ENCODE data around the gene MUC5B.

The MUC5B gene

GRCh38 chr11:1177771-1178090, 45.1 kb upstream of the MUC5B start:
- no peak overlapping the region for H3K4me3 ChIP-seq (ENCODE audit: control insufficient read depth, low read depth, low read length)
- no peak for DNase-seq (ENCODE audit: low read depth)
- no peak for TF ChIP-seq CTCF (IDR thresholded peaks at IDR 0.05; ENCODE audit: control insufficient read depth, insufficient read depth, low read depth, low read length, missing control alignments)

DNA sequence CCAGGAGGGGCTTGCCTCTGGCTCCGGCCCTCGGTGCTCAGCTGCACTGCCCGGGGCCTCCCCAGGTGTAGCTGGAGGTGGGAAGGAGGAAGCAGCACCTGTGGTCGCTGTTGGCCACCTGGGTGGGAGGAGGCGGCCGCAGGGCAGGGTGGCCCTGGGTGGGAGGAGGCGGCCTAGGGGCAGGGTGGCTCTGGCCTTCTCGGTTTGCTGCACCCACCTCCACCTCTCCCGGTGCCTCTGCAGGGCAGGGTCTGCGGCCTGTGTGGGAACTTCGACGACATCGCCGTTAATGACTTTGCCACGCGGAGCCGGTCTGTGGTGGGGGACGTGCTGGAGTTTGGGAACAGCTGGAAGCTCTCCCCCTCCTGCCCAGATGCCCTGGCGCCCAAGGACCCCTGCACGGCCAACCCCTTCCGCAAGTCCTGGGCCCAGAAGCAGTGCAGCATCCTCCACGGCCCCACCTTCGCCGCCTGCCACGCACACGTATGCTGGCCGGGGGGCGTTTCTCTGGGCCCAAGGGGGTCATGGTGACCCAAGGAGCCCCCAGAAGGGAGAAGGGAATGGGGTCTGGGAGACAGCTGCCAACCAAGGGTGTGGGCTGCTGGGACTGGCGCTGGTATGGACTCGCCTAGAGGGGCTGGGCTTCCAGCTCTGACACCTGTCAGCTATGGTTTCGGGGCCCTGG, 44.5 kb upstream of the MUC5B start:
- TF ChIP-seq CTCF (IDR thresholded peaks at IDR 0.05; ENCODE audit: control insufficient read depth, insufficient read depth, low read depth, low read length, missing control alignments) = no peak
- DNase-seq (ENCODE audit: low read depth) = no peak
- H3K4me3 ChIP-seq (ENCODE audit: control insufficient read depth, low read depth, low read length) = no peak overlapping the region

GRCh38 chr11:1178906-1179305, 44.0 kb upstream of the MUC5B start:
- no peak for DNase-seq (ENCODE audit: low read depth)
- no peak overlapping the region for H3K4me3 ChIP-seq (ENCODE audit: control insufficient read depth, low read depth, low read length)
- TF ChIP-seq CTCF (IDR thresholded peaks at IDR 0.05; ENCODE audit: control insufficient read depth, insufficient read depth, low read depth, low read length, missing control alignments) = no peak

DNA sequence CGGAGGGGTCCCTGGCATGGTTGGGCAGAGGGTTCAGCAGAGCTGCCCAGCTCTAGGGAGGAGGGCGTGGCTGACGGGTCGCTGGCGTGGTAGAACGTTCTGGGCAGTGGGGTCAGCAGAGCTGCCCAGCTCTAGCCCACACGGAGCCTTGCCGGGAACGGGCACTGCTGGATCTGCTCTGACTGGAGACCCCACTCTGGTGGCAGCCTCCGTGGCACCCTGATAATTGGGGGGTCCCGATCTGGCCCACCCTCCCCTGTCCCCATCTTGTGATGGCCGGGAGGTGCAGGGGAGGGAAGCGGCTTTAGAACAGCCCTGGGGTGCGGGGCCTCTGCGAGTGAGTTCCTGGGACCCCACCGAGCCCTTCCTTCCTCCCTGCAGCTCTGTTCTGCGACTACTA, 43.2 kb upstream of the MUC5B start:
- H3K4me3 ChIP-seq (ENCODE audit: control insufficient read depth, low read depth, low read length) = no peak overlapping the region
- no peak for DNase-seq (ENCODE audit: low read depth)
- no peak for TF ChIP-seq CTCF (IDR thresholded peaks at IDR 0.05; ENCODE audit: control insufficient read depth, insufficient read depth, low read depth, low read length, missing control alignments)

- no peak for TF ChIP-seq CTCF (IDR thresholded peaks at IDR 0.05; ENCODE audit: control insufficient read depth, insufficient read depth, low read depth, low read length, missing control alignments)
- no peak overlapping the region for H3K4me3 ChIP-seq (ENCODE audit: control insufficient read depth, low read depth, low read length)
- no peak for DNase-seq (ENCODE audit: low read depth)
These were observed 42.7 kb upstream of the MUC5B start for GRCh38 chr11:1180171-1180570.

DNA sequence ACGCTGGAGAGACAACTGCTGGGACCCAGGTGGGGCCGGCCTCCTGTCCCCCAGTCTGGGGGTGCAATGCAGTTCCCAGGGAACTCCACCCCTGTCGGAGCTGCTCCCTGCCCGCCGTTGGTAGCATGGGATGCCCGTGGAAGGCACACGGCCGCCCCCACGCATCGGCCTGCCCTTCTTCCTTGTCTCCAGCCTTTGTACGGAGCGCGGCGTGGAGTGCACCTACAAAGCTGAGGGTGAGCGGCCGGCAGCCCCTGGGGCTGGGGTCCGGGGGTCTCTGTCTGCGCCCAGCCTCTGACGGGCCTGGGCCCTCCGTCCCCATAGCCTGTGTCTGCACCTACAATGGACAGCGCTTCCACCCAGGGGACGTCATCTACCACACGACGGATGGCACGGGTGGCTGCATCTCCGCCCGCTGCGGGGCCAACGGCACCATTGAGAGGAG, 41.9 kb upstream of the MUC5B start:
- H3K4me3 ChIP-seq (ENCODE audit: control insufficient read depth, low read depth, low read length) = no peak overlapping the region
- no peak for DNase-seq (ENCODE audit: low read depth)
- TF ChIP-seq CTCF (IDR thresholded peaks at IDR 0.05; ENCODE audit: control insufficient read depth, insufficient read depth, low read depth, low read length, missing control alignments) = no peak

- H3K4me3 ChIP-seq (ENCODE audit: control insufficient read depth, low read depth, low read length) = no peak overlapping the region
- no peak for DNase-seq (ENCODE audit: low read depth)
- TF ChIP-seq CTCF (IDR thresholded peaks at IDR 0.05; ENCODE audit: control insufficient read depth, insufficient read depth, low read depth, low read length, missing control alignments) = no peak
These were observed 41.4 kb upstream of the MUC5B start for GRCh38 chr11:1181420-1181819.

Measured in AG09309 (cell line).